SJCRH30 (cell line): ENCODE measurements around the gene CCDC186. TPM values are rescaled to one million over a fixed set of nuclear protein-coding genes. Genes with fewer than 3 reads are reported as not detected.

Experiments
- DNase-seq, 2 experiments: peaks; one replicate each; pipeline ENCODE4 v3.0.0-alpha.2; 2015 to 2020
- H3K27ac ChIP-seq: fragments of 250-450 bp; sonication (Bioruptor Pico); 2 replicates; pipeline ENCODE4 v1.5.1; 2020; ENCODE audit warnings: mild to moderate bottlenecking, moderate library complexity
- H3K27me3 ChIP-seq: fragments of 250-450 bp; sonication (Bioruptor Pico); 2 replicates; pipeline ENCODE4 v1.5.1; 2020; ENCODE audit warnings: mild to moderate bottlenecking, moderate library complexity
- H3K36me3 ChIP-seq: fragments of 250-450 bp; sonication (Bioruptor Pico); 2 replicates; pipeline ENCODE4 v1.5.1; 2020; ENCODE audit warnings: mild to moderate bottlenecking, moderate library complexity
- H3K4me1 ChIP-seq: fragments of 250-450 bp; sonication (Bioruptor Pico); 2 replicates; pipeline ENCODE4 v1.5.1; 2020; ENCODE audit warnings: mild to moderate bottlenecking, moderate library complexity
- H3K4me3 ChIP-seq: fragments of 250-450 bp; sonication (Bioruptor Pico); 2 replicates; pipeline ENCODE4 v1.5.1; 2020; ENCODE audit warnings: mild to moderate bottlenecking, moderate library complexity
- H3K9me3 ChIP-seq: fragments of 250-450 bp; sonication (Bioruptor Pico); replicated peaks from 2 replicates; pipeline ENCODE4 v1.5.1; 2020; ENCODE audit warnings: mild to moderate bottlenecking, moderate library complexity
- total RNA-seq: library from RNA; depleted of rRNA; stranded (reverse); fragments of >200 nt; shearing (Covaris generic); gene quantifications from 2 replicates; pipeline ENCODE4 v1.2.3, GENCODE V29; 2014

The CCDC186 gene
- total RNA-seq, 1 experiment from 2014 or later: 11.4 TPM

GRCh38 chr10:114110174-114110972 lies 63.6 kb downstream of the CCDC186 start:
- Histone ChIP-seq H3K4me1 (no peaks in the 10 kb centered on the region), H3K27me3 (no peaks in the 10 kb centered on the region), H3K36me3 (no peaks in the 10 kb centered on the region), H3K4me3 (no peak overlapping the region), H3K9me3 (no peaks in the 10 kb centered on the region), H3K27ac (no peak overlapping the region)
- peak in 1 of 2 experiments; percentile 20 for DNase-seq

DNA sequence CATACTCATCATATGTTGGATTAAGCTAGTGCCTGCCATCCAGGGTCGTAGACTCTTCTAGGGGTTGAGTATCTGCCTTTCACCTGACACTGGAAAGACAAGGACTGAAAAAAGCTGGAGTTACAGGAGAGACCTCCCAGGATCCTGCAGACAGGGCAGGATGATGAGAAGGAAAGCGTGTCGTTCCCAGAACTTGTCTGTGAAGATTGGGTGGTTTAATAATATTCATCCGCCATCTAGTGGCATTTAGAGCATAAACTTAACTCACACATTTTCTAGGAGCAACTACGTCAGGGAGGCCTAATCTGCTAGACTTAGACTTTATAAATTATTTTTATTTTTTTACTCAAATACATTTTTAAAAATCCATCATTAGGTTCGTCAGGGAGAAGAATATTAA lies 70.7 kb downstream of the CCDC186 start:
- no peaks in the 10 kb centered on the region for H3K4me1 ChIP-seq
- no peak overlapping the region for H3K27ac ChIP-seq
- no peaks in the 10 kb centered on the region for H3K36me3 ChIP-seq
- H3K27me3 ChIP-seq: no peaks in the 10 kb centered on the region
- no peak overlapping the region for H3K4me3 ChIP-seq
- DNase-seq: peak; percentile 23 to 71
- no peaks in the 10 kb centered on the region for H3K9me3 ChIP-seq

DNA sequence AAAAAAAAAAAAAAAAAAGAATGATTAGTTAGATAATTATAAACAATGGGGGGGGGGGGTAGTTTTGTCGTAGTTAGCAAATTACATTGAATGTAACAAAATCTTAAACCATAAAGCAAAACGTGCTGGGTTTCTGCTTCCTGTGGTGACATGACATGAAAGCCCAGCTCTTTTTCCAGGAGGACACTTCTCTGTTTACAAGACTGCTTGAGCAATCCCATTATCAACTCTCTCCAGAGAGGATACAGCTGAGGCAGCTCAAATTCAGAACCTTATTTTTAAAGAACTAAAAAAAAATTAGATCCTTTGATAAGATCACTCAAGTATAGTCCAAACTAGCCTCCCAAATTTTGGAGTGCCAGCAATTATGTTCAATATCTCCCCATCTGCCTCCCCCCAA lies 71.7 kb downstream of the CCDC186 start:
- Histone ChIP-seq H3K4me3 (no peak overlapping the region), H3K36me3 (no peaks in the 10 kb centered on the region), H3K27me3 (no peaks in the 10 kb centered on the region), H3K9me3 (no peaks in the 10 kb centered on the region), H3K4me1 (no peaks in the 10 kb centered on the region), H3K27ac (no peak overlapping the region)
- peak in 1 of 2 experiments; percentile 5 for DNase-seq

GRCh38 chr10:114100848-114101741 lies 72.9 kb downstream of the CCDC186 start:
- Histone ChIP-seq H3K27me3 (no peaks in the 10 kb centered on the region), H3K4me1 (no peaks in the 10 kb centered on the region), H3K9me3 (no peaks in the 10 kb centered on the region), H3K4me3 (peak overlapping the region; percentile 46), H3K36me3 (no peaks in the 10 kb centered on the region), H3K27ac (no peak overlapping the region)
- peak; percentile 78 to 85 for DNase-seq

DNA sequence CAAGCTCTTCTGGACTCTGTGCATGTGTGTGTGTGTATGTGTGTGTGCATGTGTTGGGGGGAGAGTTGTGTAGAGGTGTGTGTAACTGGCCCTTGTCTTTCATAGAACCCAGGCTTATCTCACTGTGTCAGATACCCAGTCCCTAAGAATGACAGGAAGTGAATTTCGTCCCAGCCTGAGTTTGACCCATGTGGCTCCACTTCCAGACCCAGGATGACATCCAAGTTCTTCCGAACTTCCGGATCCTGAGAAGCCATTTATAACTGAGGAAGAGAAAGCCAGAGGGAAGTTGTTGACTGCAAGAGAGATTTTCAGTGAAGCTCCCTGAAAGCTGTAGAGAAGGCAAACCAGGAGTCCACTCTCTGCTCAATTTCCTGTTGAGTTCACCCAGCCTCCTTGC lies 77.1 kb downstream of the CCDC186 start:
- no peak for DNase-seq
- Histone ChIP-seq H3K4me3 (no peak overlapping the region), H3K9me3 (no peaks in the 10 kb centered on the region), H3K4me1 (no peaks in the 10 kb centered on the region), H3K36me3 (no peaks in the 10 kb centered on the region), H3K27ac (no peak overlapping the region), H3K27me3 (no peaks in the 10 kb centered on the region)

DNA sequence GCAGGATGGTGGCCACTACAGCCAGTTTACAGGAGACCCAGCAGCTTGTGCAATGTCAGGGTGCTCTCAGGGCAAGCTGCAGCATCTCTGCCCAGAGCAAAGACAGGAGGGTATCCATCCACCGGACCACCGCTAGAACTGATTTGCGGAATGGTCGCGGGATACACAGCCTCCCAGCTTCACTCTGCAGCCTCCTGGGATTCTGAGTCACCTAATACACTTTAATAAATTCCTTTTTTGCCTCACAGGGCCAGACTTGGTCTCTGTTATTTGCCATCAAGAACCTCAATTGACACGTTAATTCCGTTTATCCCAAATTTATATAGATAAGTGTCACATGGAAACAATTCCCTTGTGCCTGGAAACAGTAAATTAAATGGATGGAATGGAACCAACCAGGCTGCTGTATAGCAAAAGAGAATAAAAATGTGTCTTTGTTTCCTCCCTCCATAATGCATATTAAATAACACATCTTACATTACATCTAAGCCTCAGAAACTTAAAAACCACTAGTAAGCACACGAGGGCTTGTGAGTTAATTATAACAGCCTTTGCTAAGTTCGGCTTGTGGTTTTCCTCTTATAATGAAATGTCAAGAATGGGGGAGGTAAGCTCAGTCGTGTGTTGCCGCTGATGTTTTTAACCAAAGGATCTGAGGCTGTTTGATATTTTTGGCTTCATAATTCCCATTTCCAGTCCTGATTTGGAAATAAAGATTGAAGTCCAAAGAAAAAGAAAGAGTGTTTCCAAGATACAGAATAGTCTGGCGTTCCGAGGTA lies 78.3 kb downstream of the CCDC186 start:
- no peaks in the 10 kb centered on the region for H3K9me3 ChIP-seq
- H3K27me3 ChIP-seq: no peaks in the 10 kb centered on the region
- H3K27ac ChIP-seq: no peak overlapping the region
- no peak overlapping the region for H3K4me3 ChIP-seq
- DNase-seq: no peak
- no peaks in the 10 kb centered on the region for H3K36me3 ChIP-seq
- H3K4me1 ChIP-seq: no peaks in the 10 kb centered on the region

DNA sequence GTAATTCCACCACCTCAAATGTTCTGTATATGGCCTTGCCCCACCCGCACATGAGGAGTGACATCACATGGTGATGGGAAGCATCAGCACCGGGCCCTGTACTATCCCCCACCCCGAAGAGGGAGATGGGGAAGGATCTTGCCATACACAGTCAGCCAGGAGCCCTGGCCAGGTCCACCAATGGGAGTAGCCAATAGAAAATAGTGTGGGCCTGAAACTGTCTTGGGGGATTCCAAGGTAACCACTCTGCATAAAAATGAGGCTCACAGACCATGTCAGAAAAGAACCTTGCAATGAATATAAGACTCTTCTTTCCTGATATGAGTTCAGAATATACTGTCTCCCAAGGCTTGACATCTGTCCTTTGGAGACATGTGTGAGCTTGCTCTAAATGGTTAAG lies 79.2 kb downstream of the CCDC186 start:
- Histone ChIP-seq H3K27me3 (no peaks in the 10 kb centered on the region), H3K27ac (no peak overlapping the region), H3K36me3 (no peaks in the 10 kb centered on the region), H3K4me1 (no peaks in the 10 kb centered on the region), H3K4me3 (no peak overlapping the region), H3K9me3 (no peaks in the 10 kb centered on the region)
- no peak for DNase-seq

DNA sequence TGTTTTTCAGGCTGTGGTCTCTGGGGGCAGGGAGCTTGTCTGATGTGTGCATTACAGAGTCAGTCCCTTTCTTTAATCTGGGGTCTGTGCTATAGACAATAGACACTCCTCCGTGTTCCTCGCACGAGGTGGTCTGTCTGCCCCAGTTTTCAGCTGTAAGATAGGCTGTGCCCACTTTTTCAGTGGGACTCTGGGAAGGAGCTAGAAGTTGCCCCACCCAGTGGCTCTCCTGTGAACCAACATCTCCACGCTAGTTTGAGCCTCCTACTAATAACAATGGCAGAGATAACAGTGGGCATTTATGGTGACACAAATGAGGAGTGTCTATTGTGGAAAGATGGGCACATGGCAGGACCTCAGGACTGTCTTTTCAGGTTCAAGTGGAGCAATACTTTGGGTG lies 86.3 kb downstream of the CCDC186 start:
- H3K4me1 ChIP-seq: no peaks in the 10 kb centered on the region
- H3K9me3 ChIP-seq: no peaks in the 10 kb centered on the region
- H3K36me3 ChIP-seq: no peaks in the 10 kb centered on the region
- no peak overlapping the region for H3K4me3 ChIP-seq
- no peaks in the 10 kb centered on the region for H3K27me3 ChIP-seq
- DNase-seq: no peak
- no peak overlapping the region for H3K27ac ChIP-seq

DNA sequence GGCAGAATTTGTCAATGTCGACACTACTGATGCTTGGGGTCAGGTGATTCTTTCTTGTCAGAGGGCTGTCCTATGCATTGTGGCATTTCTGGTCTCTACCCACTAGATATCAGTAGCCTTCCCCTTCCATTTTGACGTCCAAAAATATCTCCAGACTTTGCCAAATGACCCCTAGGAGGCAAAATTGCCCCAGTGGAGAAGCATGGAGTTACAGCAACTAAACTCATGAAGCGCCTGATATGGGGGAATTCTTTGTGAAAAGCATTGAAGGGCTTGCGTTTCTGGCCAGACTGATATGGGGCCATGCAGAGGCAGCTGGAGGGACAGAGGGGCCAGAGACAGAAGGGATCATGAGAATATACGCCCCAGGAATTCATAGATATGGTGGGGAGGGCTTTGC lies 86.7 kb downstream of the CCDC186 start:
- Histone ChIP-seq H3K27ac (no peak overlapping the region), H3K4me1 (no peaks in the 10 kb centered on the region), H3K9me3 (no peaks in the 10 kb centered on the region), H3K36me3 (no peaks in the 10 kb centered on the region), H3K27me3 (no peaks in the 10 kb centered on the region), H3K4me3 (no peak overlapping the region)
- no peak for DNase-seq

DNA sequence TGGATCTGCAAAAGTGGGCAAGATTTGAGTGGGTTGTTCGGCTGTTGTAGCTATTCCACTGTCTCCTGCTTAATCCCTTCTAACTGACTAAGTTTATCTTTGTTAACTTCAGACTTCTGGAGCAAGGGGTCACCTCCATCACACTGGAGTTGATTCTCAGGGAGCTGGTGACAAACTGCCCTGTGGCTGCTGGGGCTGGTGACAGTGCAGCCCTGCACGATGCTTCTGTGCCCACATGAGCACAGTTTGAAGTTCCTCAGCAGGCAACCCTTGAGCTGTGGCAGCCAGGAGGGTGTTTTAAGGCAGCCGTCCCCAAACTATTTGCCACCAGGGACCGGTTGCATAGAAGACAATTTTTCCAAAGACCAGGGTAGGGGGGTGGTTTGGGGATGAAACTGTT lies 89.8 kb downstream of the CCDC186 start:
- no peak overlapping the region for H3K4me3 ChIP-seq
- H3K9me3 ChIP-seq: no peaks in the 10 kb centered on the region
- H3K36me3 ChIP-seq: no peaks in the 10 kb centered on the region
- no peaks in the 10 kb centered on the region for H3K27me3 ChIP-seq
- H3K27ac ChIP-seq: no peak overlapping the region
- H3K4me1 ChIP-seq: no peaks in the 10 kb centered on the region
- DNase-seq: no peak

- Histone ChIP-seq H3K36me3 (no peaks in the 10 kb centered on the region), H3K4me1 (no peaks in the 10 kb centered on the region), H3K27me3 (no peaks in the 10 kb centered on the region), H3K27ac (no peak overlapping the region), H3K9me3 (no peaks in the 10 kb centered on the region), H3K4me3 (no peak overlapping the region)
- DNase-seq: no peak
Observed at GRCh38 chr10:114083040-114083439, 91.0 kb downstream of the CCDC186 start.

DNA sequence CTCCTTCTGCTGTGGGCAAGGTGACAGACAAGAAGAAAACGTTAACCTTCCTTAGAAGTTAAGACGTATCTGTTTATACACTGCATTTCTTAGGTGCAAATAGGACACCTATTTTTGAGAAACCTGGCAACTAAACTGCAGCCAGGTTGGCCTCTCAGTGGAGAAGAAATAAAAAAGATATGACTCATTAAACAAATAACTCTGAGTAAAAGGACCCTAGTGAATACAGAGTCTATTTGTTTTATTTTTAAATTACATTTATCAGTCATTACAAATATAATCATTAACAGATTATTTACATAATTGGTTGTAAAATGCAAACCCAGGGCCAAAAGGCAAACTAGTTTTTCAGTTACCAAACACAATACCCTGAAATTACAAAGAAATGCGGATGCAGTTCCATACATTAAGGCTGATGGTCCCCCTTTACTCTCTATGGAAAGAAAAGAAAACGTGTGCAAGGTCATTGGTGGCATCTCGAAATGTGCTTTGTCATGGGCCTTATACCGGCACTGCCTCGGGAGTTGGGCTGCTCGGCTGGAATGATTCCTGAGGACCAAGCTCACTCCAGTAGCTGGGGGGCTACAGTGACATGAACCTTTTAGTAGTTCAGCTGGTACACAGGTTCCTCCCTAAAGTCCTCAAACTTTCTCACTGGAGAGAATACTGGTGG lies 92.0 kb downstream of the CCDC186 start:
- Histone ChIP-seq H3K4me3 (no peak overlapping the region), H3K4me1 (no peaks in the 10 kb centered on the region), H3K36me3 (no peaks in the 10 kb centered on the region), H3K9me3 (no peaks in the 10 kb centered on the region), H3K27me3 (no peaks in the 10 kb centered on the region), H3K27ac (no peak overlapping the region)
- DNase-seq: no peak

- Histone ChIP-seq H3K4me3 (no peak overlapping the region), H3K9me3 (no peaks in the 10 kb centered on the region), H3K4me1 (no peaks in the 10 kb centered on the region), H3K27me3 (no peaks in the 10 kb centered on the region), H3K36me3 (no peaks in the 10 kb centered on the region), H3K27ac (no peak overlapping the region)
- no peak for DNase-seq
Observed at GRCh38 chr10:114079421-114079820, 94.6 kb downstream of the CCDC186 start.

DNA sequence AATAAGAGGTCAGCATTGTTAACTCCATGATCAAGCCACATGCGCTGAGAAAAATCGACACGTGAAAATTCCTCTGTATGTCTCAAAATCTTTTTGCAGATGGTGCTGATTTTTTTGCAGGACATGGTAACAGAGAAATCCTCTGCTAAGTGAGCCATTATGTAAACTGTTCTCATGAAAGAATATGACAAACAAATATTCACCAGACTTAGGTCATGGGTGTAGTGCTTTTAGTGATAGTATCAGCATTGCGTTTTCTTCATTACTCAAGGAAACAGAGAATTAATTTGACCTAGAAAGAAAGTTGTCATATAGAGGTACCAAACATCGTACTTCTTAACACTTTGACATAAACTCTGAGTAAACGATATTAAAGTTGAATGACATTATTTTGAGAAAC lies 95.7 kb downstream of the CCDC186 start:
- H3K4me1 ChIP-seq: no peaks in the 10 kb centered on the region
- no peaks in the 10 kb centered on the region for H3K36me3 ChIP-seq
- H3K27me3 ChIP-seq: no peaks in the 10 kb centered on the region
- H3K27ac ChIP-seq: no peak overlapping the region
- no peak for DNase-seq
- H3K4me3 ChIP-seq: no peak overlapping the region
- H3K9me3 ChIP-seq: no peaks in the 10 kb centered on the region
